GM12878 (cell line): ENCODE measurements around the gene C1QTNF9B. TPM values are rescaled to one million over a fixed set of nuclear protein-coding genes. Genes with fewer than 3 reads are reported as not detected.

ENCODE experiments used
- ATAC-seq: fragments of 200-7000 bp; cut with Tn5 transposase; 3 replicates; pipeline ENCODE4 v1.9.1; 2020; ENCODE audit warnings: mild to moderate bottlenecking, moderate library complexity
- BruUV-seq: library from RNA; stranded (reverse); fragments of 400-500 nt; replicated peaks from 2 replicates; lab custom pipeline; 2021; lab: Mats Ljungman, UMichigan
- CTCF ChIA-PET: fragments of 300-600 bp; sonication (Branson Sonifier 250); formaldehyde crosslinking; extraction: SDS; loops from one replicate; lab custom pipeline; 2021; ENCODE audit warnings: inconsistent platforms; lab: Yijun Ruan, JAX
- POLR2A ChIA-PET: fragments of 350-600 bp; formaldehyde crosslinking; extraction: SDS; loops from one replicate; lab custom pipeline; 2021; ENCODE audit warnings: inconsistent platforms; lab: Charles Lee
- RAD21 ChIA-PET: fragments of 300-600 bp; sonication (Branson Sonifier 250); formaldehyde crosslinking; loops from one replicate; lab custom pipeline; 2023; ENCODE audit warnings: antibody characterized with exemption; ENCODE audit not compliant: unreplicated experiment; lab: Charles Lee
- SMC1A ChIA-PET: fragments of 300-600 bp; sonication (Branson Sonifier 250); formaldehyde crosslinking; loops from one replicate; lab custom pipeline; 2023; ENCODE audit not compliant: unreplicated experiment, uncharacterized antibody; lab: Charles Lee
- DNase-seq: peaks from one replicate; pipeline ENCODE4 v3.0.0-alpha.2; 2011; ENCODE audit warnings: low read depth, low spot score
- FAIRE-seq: peaks from 3 replicates; lab custom pipeline; 2011; peaks lifted over from hg19 to GRCh38; lab: Jason Lieb, UNC
- H2AFZ ChIP-seq: 2 replicates; pipeline ENCODE4 v1.6.0; 2011; ENCODE audit warnings: low read depth, low read length, control low read depth; ENCODE audit not compliant: control insufficient read depth
- H3K27ac ChIP-seq: 2 replicates; pipeline ENCODE4 v1.5.1; 2011; ENCODE audit warnings: control low read depth; ENCODE audit not compliant: control insufficient read depth, insufficient read depth
- H3K27me3 ChIP-seq, 2 experiments: replicated peaks in 1 of 2; 2 replicates each; pipeline versions ENCODE4 v1.6.0 to v1.6.1; 2011; ENCODE audit warnings: low read length in 1 of 2; ENCODE audit not compliant: control insufficient read depth in 2 of 2, insufficient read depth in 2 of 2
- H3K36me3 ChIP-seq, 2 experiments: 2 replicates each; pipeline ENCODE4 v1.5.1; 2011; ENCODE audit warnings: low read length in 1 of 2; ENCODE audit not compliant: control insufficient read depth in 2 of 2, insufficient read depth in 2 of 2
- H3K4me1 ChIP-seq: 2 replicates; pipeline ENCODE4 v1.6.1; 2011; ENCODE audit warnings: mild to moderate bottlenecking, low read length, moderate library complexity, mixed read lengths; ENCODE audit not compliant: control insufficient read depth, insufficient read depth
- H3K4me2 ChIP-seq: 2 replicates; pipeline ENCODE4 v1.6.0; 2011; ENCODE audit warnings: control low read depth; ENCODE audit not compliant: control insufficient read depth, insufficient read depth
- H3K4me3 ChIP-seq: fragments of 200-600 bp; sonication (generic); 2 replicates; pipeline ENCODE4 v1.5.1; 2016
- H3K79me2 ChIP-seq: 2 replicates; pipeline ENCODE4 v1.6.0; 2011; ENCODE audit warnings: low read length; ENCODE audit not compliant: control insufficient read depth, insufficient read depth
- H3K9ac ChIP-seq: 2 replicates; pipeline ENCODE4 v1.8.0; 2011; ENCODE audit warnings: low read length, control low read depth, mixed read lengths; ENCODE audit not compliant: control insufficient read depth, insufficient read depth
- H3K9me3 ChIP-seq: replicated peaks from 3 replicates; pipeline ENCODE4 v1.5.1; 2011; ENCODE audit warnings: mild to moderate bottlenecking, low read length; ENCODE audit not compliant: control insufficient read depth, insufficient read depth
- H4K20me1 ChIP-seq: 2 replicates; pipeline ENCODE4 v1.6.0; 2011; ENCODE audit not compliant: control insufficient read depth, insufficient read depth
- CBFB ChIP-seq: IDR thresholded peaks from 2 replicates; pipeline ENCODE4 v1.6.1; 2016; ENCODE audit warnings: antibody characterized with exemption, low read depth
- CHD1 ChIP-seq: IDR thresholded peaks from 2 replicates; pipeline ENCODE4 v1.6.1; 2012; ENCODE audit warnings: low read depth, low read length, improper control_type of control experiment
- E2F8 ChIP-seq: fragments of 450-650 bp; IDR thresholded peaks from 2 replicates; pipeline ENCODE4 v1.6.1; 2018; ENCODE audit warnings: mild to moderate bottlenecking, low read depth, moderate library complexity; ENCODE audit not compliant: partially characterized antibody
- HDGF ChIP-seq: fragments of 450-650 bp; IDR thresholded peaks from 2 replicates; pipeline ENCODE4 v1.6.1; 2016; ENCODE audit warnings: antibody characterized with exemption
- IRF3 ChIP-seq: fragments of 450-650 bp; IDR thresholded peaks from 2 replicates; pipeline ENCODE4 v1.6.1; 2014; ENCODE audit warnings: mild to moderate bottlenecking
- IRF5 ChIP-seq: fragments of 450-650 bp; IDR thresholded peaks from 2 replicates; pipeline ENCODE4 v1.6.1; 2017; ENCODE audit warnings: borderline replicate concordance
- KAT2A ChIP-seq: conservative IDR thresholded peaks from 2 replicates; pipeline ENCODE4 v1.6.1; 2011; ENCODE audit warnings: low read depth, low read length; ENCODE audit not compliant: control insufficient read depth
- RUNX3 ChIP-seq: IDR thresholded peaks from 2 replicates; pipeline ENCODE4 v1.6.1; 2012; ENCODE audit warnings: low read length, inconsistent platforms
- TCF12 ChIP-seq: IDR thresholded peaks from 2 replicates; pipeline ENCODE4 v1.6.1; 2011; ENCODE audit warnings: low read depth, mild to moderate bottlenecking, low read length
- ZNF274 ChIP-seq: IDR thresholded peaks from one replicate; pipeline ENCODE4 v1.8.0; 2011; ENCODE audit not compliant: insufficient read length, insufficient read depth
- WGBS: methylation state at CpG from one replicate; pipeline ENCODE4 v1.1.6; 2016; ENCODE audit warnings: low lambda C conversion rate; ENCODE audit not compliant: insufficient replicate concordance, insufficient coverage; ENCODE audit errors: missing lambda C conversion rate; 5-methylcytosine and 5-hydroxymethylcytosine counted together
- in situ Hi-C: fragments of 300-500 bp; cut with MboI; formaldehyde crosslinking; loops from 9 replicates; pipeline ENCODE4 v1.14.3; 2018; ENCODE audit warnings: mixed read lengths
- intact Hi-C: fragments of 100-400 bp; cut with micrococcal nuclease; formaldehyde crosslinking; loops from one replicate; pipeline ENCODE4 v1.14.2; 2022; ENCODE audit not compliant: unreplicated experiment
- polyA plus RNA-seq, 11 experiments: library from polyadenylated mRNA; depleted of rRNA in 4 of 11; unstranded in 6 of 11; stranded (reverse) in 5 of 11; fragments of >200 nt; fragmentation: Nextera tagmentation in 4 of 11; fragmentation: Illumina TruSeq in 1 of 11; extraction: Ambion mirVana in 4 of 11; extraction: Trizol in 1 of 11; gene quantifications; 1 replicate in 1 of 11; 2 replicates in 10 of 11; pipeline versions ENCODE4 v1.2.1 to v1.2.3, GENCODE V29; 2011 to 2016; ENCODE audit warnings: inconsistent platforms in 2 of 11, missing spikeins in 2 of 11, low read depth in 1 of 11
- total RNA-seq, 4 experiments: library from RNA; depleted of rRNA in 3 of 4; stranded (reverse); fragments of >200 nt in 3 of 4; fragmentation: Illumina TruSeq in 1 of 4; extraction: Trizol in 1 of 4; gene quantifications; 2 replicates each; pipeline versions ENCODE4 v1.2.1 to v1.2.3, GENCODE V29; 2013 to 2021

C1QTNF9B gene
- total and polyA plus RNA-seq, 10 of the 15 experiments (the other 5 are each of a cell fraction or from before 2014, with no cell fraction given), result 0.10 to 0.48 (median 0.32) TPM; not detected in 6

GRCh38 chr13:23946900-23947299 is 49.6 kb upstream of the C1QTNF9B start (continued):
- no peak for TF ChIP-seq IRF3
- TF ChIP-seq RUNX3, result no peak
- TF ChIP-seq KAT2A, result no peak
- TF ChIP-seq TCF12, result no peak
- no peak for TF ChIP-seq HDGF
- no peak for TF ChIP-seq IRF5

GRCh38 chr13:23946067-23946466 is 48.8 kb upstream of the C1QTNF9B start:
- H3K4me1 ChIP-seq, result no peaks in the 10 kb centered on the region
- WGBS, result 81% methylated on average over 19 of the region's 19 CpGs
- no peaks in the 10 kb centered on the region; a peak in 1 of 4 replicates for H3K27me3 ChIP-seq
- DNase-seq (no peak), FAIRE-seq (no peak), ATAC-seq (no peak)
- ChIA-PET RAD21 (no interaction called here), POLR2A (no interaction called here), CTCF (no interaction called here), SMC1A (no interaction called here)
- H3K9me3 ChIP-seq, result no peaks in the 10 kb centered on the region
- intact Hi-C loops (no loop called here), in situ Hi-C loops (no loop called here)
- H2AFZ ChIP-seq, result no peak overlapping the region
- no peak overlapping the region for H3K9ac ChIP-seq
- no peak overlapping the region for H3K4me2 ChIP-seq
- H4K20me1 ChIP-seq, result no peaks in the 10 kb centered on the region
- H3K4me3 ChIP-seq, result no peak overlapping the region
- no peaks in the 10 kb centered on the region for H3K36me3 ChIP-seq
- no peaks in the 10 kb centered on the region for H3K79me2 ChIP-seq
- TF ChIP-seq CHD1 (no peak), ZNF274 (no peak), E2F8 (no peak), CBFB (no peak)
- no TSS peak for BruUV-seq
- H3K27ac ChIP-seq, result no peak overlapping the region
